Mammary epithelial cell (primary cell): Measurements from ENCODE around the gene TMEM106A.

Experiments
- EZH2 ChIP-seq: IDR thresholded peaks from 2 replicates; pipeline ENCODE4 v1.6.1; 2012; ENCODE audit warnings: low read length, inconsistent platforms, borderline replicate concordance
- TF ChIP-seq, protein P1 (sequence below), 2 donors: IDR thresholded peaks in 1 of 2; conservative IDR thresholded peaks in 1 of 2; 2 replicates each; pipeline ENCODE4 v1.5.1; 2011 to 2012; ENCODE audit warnings: inconsistent platforms in 2 of 2, low read length in 2 of 2, mild to moderate bottlenecking in 2 of 2, control low read depth in 1 of 2, low read depth in 1 of 2; ENCODE audit not compliant: insufficient read depth in 1 of 2; ENCODE audit errors: extremely low read depth in 1 of 2

DNA sequence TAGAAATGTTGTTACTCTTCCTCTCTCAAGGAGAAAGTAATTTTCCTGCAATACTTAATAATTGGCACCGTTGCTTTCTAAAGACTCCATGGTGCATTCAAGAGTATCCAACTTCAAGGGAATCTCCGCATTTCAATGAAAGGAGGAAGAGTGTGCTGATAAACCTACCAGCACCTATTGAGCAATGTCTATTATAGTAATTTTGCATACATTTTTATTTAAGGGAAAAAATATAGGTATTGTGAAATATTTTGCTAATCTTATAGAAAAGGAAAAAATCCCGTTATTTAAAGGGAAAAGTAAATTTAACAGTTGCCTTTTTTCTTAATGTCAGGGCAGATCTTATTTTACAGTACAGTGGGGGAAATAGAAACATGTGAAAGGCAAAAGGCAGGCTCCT is 1.1 kb upstream of the TMEM106A start:
- TF ChIP-seq, protein P1, sequence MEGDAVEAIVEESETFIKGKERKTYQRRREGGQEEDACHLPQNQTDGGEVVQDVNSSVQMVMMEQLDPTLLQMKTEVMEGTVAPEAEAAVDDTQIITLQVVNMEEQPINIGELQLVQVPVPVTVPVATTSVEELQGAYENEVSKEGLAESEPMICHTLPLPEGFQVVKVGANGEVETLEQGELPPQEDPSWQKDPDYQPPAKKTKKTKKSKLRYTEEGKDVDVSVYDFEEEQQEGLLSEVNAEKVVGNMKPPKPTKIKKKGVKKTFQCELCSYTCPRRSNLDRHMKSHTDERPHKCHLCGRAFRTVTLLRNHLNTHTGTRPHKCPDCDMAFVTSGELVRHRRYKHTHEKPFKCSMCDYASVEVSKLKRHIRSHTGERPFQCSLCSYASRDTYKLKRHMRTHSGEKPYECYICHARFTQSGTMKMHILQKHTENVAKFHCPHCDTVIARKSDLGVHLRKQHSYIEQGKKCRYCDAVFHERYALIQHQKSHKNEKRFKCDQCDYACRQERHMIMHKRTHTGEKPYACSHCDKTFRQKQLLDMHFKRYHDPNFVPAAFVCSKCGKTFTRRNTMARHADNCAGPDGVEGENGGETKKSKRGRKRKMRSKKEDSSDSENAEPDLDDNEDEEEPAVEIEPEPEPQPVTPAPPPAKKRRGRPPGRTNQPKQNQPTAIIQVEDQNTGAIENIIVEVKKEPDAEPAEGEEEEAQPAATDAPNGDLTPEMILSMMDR (conservative IDR thresholded peaks at IDR 0.05 in 1 of 2, IDR thresholded peaks at IDR 0.05 in 1 of 2; ENCODE audit: extremely low read depth in 1 of 2, insufficient read depth in 1 of 2, low read depth in 1 of 2, low read length in 2 of 2), result no peak
- TF ChIP-seq EZH2, result no peak
